Measurements from ENCODE around the gene CNTNAP2.

CNTNAP2 gene

GRCh38 chr7:147519062-147519461, 1402.5 kb downstream of the CNTNAP2 start:
- DNase-seq, result no peak

- no peak for DNase-seq
Measured at GRCh38 chr7:147523056-147523455, 1406.5 kb downstream of the CNTNAP2 start.

GRCh38 chr7:147524726-147525250, 1408.2 kb downstream of the CNTNAP2 start:
- no peak for DNase-seq

- no peak for DNase-seq
Measured at GRCh38 chr7:147525325-147525724, 1408.7 kb downstream of the CNTNAP2 start.

- DNase-seq, result no peak
Measured at GRCh38 chr7:147535701-147536111, 1419.1 kb downstream of the CNTNAP2 start.

- no peak for DNase-seq
Measured at GRCh38 chr7:147539685-147540084, 1423.1 kb downstream of the CNTNAP2 start.

- no peak for DNase-seq
Measured at GRCh38 chr7:147540743-147541142, 1424.1 kb downstream of the CNTNAP2 start.

GRCh38 chr7:147541261-147541660, 1424.7 kb downstream of the CNTNAP2 start:
- no peak for DNase-seq

GRCh38 chr7:147547252-147547897, 1430.8 kb downstream of the CNTNAP2 start:
- peak; percentile 67 for DNase-seq

- DNase-seq, result no peak
Measured at GRCh38 chr7:147556317-147556716, 1439.7 kb downstream of the CNTNAP2 start.

- no peak for DNase-seq
Measured at GRCh38 chr7:147563669-147564068, 1447.1 kb downstream of the CNTNAP2 start.

GRCh38 chr7:147564786-147565476, 1448.3 kb downstream of the CNTNAP2 start:
- no peak for DNase-seq

- no peak for DNase-seq
Measured at GRCh38 chr7:147567043-147567442, 1450.4 kb downstream of the CNTNAP2 start.

- no peak for DNase-seq
Measured at GRCh38 chr7:147569116-147569913, 1452.7 kb downstream of the CNTNAP2 start.

GRCh38 chr7:147570390-147570789, 1453.8 kb downstream of the CNTNAP2 start:
- no peak for DNase-seq

- no peak for DNase-seq
Measured at GRCh38 chr7:147571436-147572185, 1455.0 kb downstream of the CNTNAP2 start.

GRCh38 chr7:147578196-147578595, 1461.6 kb downstream of the CNTNAP2 start:
- no peak for DNase-seq

GRCh38 chr7:147579148-147579547, 1462.5 kb downstream of the CNTNAP2 start:
- no peak for DNase-seq

GRCh38 chr7:147584771-147585193, 1468.2 kb downstream of the CNTNAP2 start:
- DNase-seq, result no peak

GRCh38 chr7:147586110-147586509, 1469.5 kb downstream of the CNTNAP2 start:
- DNase-seq, result no peak

- no peak for DNase-seq
Measured at GRCh38 chr7:147586526-147586925, 1469.9 kb downstream of the CNTNAP2 start.

- DNase-seq, result no peak
Measured at GRCh38 chr7:147593271-147594057, 1476.9 kb downstream of the CNTNAP2 start.
